GM12878 (cell line): ENCODE results near the gene CFAP57. TPM values are rescaled to one million over a fixed set of nuclear protein-coding genes. Genes with fewer than 3 reads are reported as not detected.

Experiments
- ATAC-seq: fragments of 200-7000 bp; cut with Tn5 transposase; 3 replicates; pipeline ENCODE4 v1.9.1; 2020; ENCODE audit warnings: mild to moderate bottlenecking, moderate library complexity
- BruUV-seq: library from RNA; stranded (reverse); fragments of 400-500 nt; replicated peaks from 2 replicates; lab custom pipeline; 2021; lab: Mats Ljungman, UMichigan
- CTCF ChIA-PET: fragments of 300-600 bp; sonication (Branson Sonifier 250); formaldehyde crosslinking; extraction: SDS; loops from one replicate; lab custom pipeline; 2021; ENCODE audit warnings: inconsistent platforms; lab: Yijun Ruan, JAX
- POLR2A ChIA-PET: fragments of 350-600 bp; formaldehyde crosslinking; extraction: SDS; loops from one replicate; lab custom pipeline; 2021; ENCODE audit warnings: inconsistent platforms; lab: Charles Lee
- RAD21 ChIA-PET: fragments of 300-600 bp; sonication (Branson Sonifier 250); formaldehyde crosslinking; loops from one replicate; lab custom pipeline; 2023; ENCODE audit warnings: antibody characterized with exemption; ENCODE audit not compliant: unreplicated experiment; lab: Charles Lee
- SMC1A ChIA-PET: fragments of 300-600 bp; sonication (Branson Sonifier 250); formaldehyde crosslinking; loops from one replicate; lab custom pipeline; 2023; ENCODE audit not compliant: unreplicated experiment, uncharacterized antibody; lab: Charles Lee
- DNase-seq: peaks from one replicate; pipeline ENCODE4 v3.0.0-alpha.2; 2011; ENCODE audit warnings: low read depth, low spot score
- FAIRE-seq: peaks from 3 replicates; lab custom pipeline; 2011; peaks lifted over from hg19 to GRCh38; lab: Jason Lieb, UNC
- H2AFZ ChIP-seq: 2 replicates; pipeline ENCODE4 v1.6.0; 2011; ENCODE audit warnings: low read depth, low read length, control low read depth; ENCODE audit not compliant: control insufficient read depth
- H3K27ac ChIP-seq: 2 replicates; pipeline ENCODE4 v1.5.1; 2011; ENCODE audit warnings: control low read depth; ENCODE audit not compliant: control insufficient read depth, insufficient read depth
- H3K27me3 ChIP-seq, 2 experiments: replicated peaks in 1 of 2; 2 replicates each; pipeline versions ENCODE4 v1.6.0 to v1.6.1; 2011; ENCODE audit warnings: low read length in 1 of 2; ENCODE audit not compliant: control insufficient read depth in 2 of 2, insufficient read depth in 2 of 2
- H3K36me3 ChIP-seq, 2 experiments: 2 replicates each; pipeline ENCODE4 v1.5.1; 2011; ENCODE audit warnings: low read length in 1 of 2; ENCODE audit not compliant: control insufficient read depth in 2 of 2, insufficient read depth in 2 of 2
- H3K4me1 ChIP-seq: 2 replicates; pipeline ENCODE4 v1.6.1; 2011; ENCODE audit warnings: mild to moderate bottlenecking, low read length, moderate library complexity, mixed read lengths; ENCODE audit not compliant: control insufficient read depth, insufficient read depth
- H3K4me2 ChIP-seq: 2 replicates; pipeline ENCODE4 v1.6.0; 2011; ENCODE audit warnings: control low read depth; ENCODE audit not compliant: control insufficient read depth, insufficient read depth
- H3K4me3 ChIP-seq: fragments of 200-600 bp; sonication (generic); 2 replicates; pipeline ENCODE4 v1.5.1; 2016
- H3K79me2 ChIP-seq: 2 replicates; pipeline ENCODE4 v1.6.0; 2011; ENCODE audit warnings: low read length; ENCODE audit not compliant: control insufficient read depth, insufficient read depth
- H3K9ac ChIP-seq: 2 replicates; pipeline ENCODE4 v1.8.0; 2011; ENCODE audit warnings: low read length, control low read depth, mixed read lengths; ENCODE audit not compliant: control insufficient read depth, insufficient read depth
- H3K9me3 ChIP-seq: replicated peaks from 3 replicates; pipeline ENCODE4 v1.5.1; 2011; ENCODE audit warnings: mild to moderate bottlenecking, low read length; ENCODE audit not compliant: control insufficient read depth, insufficient read depth
- H4K20me1 ChIP-seq: 2 replicates; pipeline ENCODE4 v1.6.0; 2011; ENCODE audit not compliant: control insufficient read depth, insufficient read depth
- ASH2L ChIP-seq: fragments of 300-600, 200-600 bp; sonication (generic); IDR thresholded peaks from 2 replicates; pipeline ENCODE4 v1.6.1; 2017; ENCODE audit warnings: low read depth, mild to moderate bottlenecking, borderline replicate concordance
- ATF7 ChIP-seq: fragments of 450-650 bp; IDR thresholded peaks from 2 replicates; pipeline ENCODE4 v1.6.1; 2016; ENCODE audit warnings: low read depth, mild to moderate bottlenecking
- BHLHE40 ChIP-seq, 2 experiments: fragments of 450-650 bp in 1 of 2; IDR thresholded peaks; 2 replicates each; pipeline ENCODE4 v1.6.1; 2011 to 2017; ENCODE audit warnings: low read depth in 2 of 2, borderline replicate concordance in 1 of 2, improper control_type of control experiment in 1 of 2, low read length in 1 of 2, mild to moderate bottlenecking in 1 of 2
- CBX5 ChIP-seq: sonication (generic); IDR thresholded peaks from 2 replicates; pipeline ENCODE4 v1.6.1; 2016; ENCODE audit warnings: low read depth, moderate library complexity, mild to moderate bottlenecking, inconsistent platforms
- HDGF ChIP-seq: fragments of 450-650 bp; IDR thresholded peaks from 2 replicates; pipeline ENCODE4 v1.6.1; 2016; ENCODE audit warnings: antibody characterized with exemption
- MEF2B ChIP-seq: fragments of 450-650 bp; IDR thresholded peaks from 2 replicates; pipeline ENCODE4 v1.6.1; 2018; ENCODE audit warnings: mild to moderate bottlenecking, moderate library complexity; ENCODE audit not compliant: partially characterized antibody, poor library complexity, severe bottlenecking
- NFIC ChIP-seq: IDR thresholded peaks from 2 replicates; pipeline ENCODE4 v1.6.1; 2012; ENCODE audit warnings: low read depth, mild to moderate bottlenecking, inconsistent platforms, low read length, moderate library complexity
- NFYB ChIP-seq: IDR thresholded peaks from 2 replicates; pipeline ENCODE4 v1.6.1; 2011; ENCODE audit warnings: low read depth, mild to moderate bottlenecking, low read length, improper control_type of control experiment, moderate library complexity; ENCODE audit not compliant: insufficient read depth
- RAD51 ChIP-seq: fragments of 450-650 bp; IDR thresholded peaks from 2 replicates; pipeline ENCODE4 v1.6.1; 2016; ENCODE audit warnings: moderate library complexity, mild to moderate bottlenecking, inconsistent platforms
- ZNF592 ChIP-seq: fragments of 450-650 bp; IDR thresholded peaks from 2 replicates; pipeline ENCODE4 v1.6.1; 2017; ENCODE audit warnings: mild to moderate bottlenecking, moderate library complexity
- ZZZ3 ChIP-seq: IDR thresholded peaks from 2 replicates; pipeline ENCODE4 v1.6.1; 2011; ENCODE audit warnings: low read depth; ENCODE audit not compliant: control insufficient read depth, insufficient read length
- WGBS: methylation state at CpG from one replicate; pipeline ENCODE4 v1.1.6; 2016; ENCODE audit warnings: low lambda C conversion rate; ENCODE audit not compliant: insufficient replicate concordance, insufficient coverage; ENCODE audit errors: missing lambda C conversion rate; 5-methylcytosine and 5-hydroxymethylcytosine counted together
- in situ Hi-C: fragments of 300-500 bp; cut with MboI; formaldehyde crosslinking; loops from 9 replicates; pipeline ENCODE4 v1.14.3; 2018; ENCODE audit warnings: mixed read lengths
- intact Hi-C: fragments of 100-400 bp; cut with micrococcal nuclease; formaldehyde crosslinking; loops from one replicate; pipeline ENCODE4 v1.14.2; 2022; ENCODE audit not compliant: unreplicated experiment
- polyA plus RNA-seq, 11 experiments: library from polyadenylated mRNA; depleted of rRNA in 4 of 11; unstranded in 6 of 11; stranded (reverse) in 5 of 11; fragments of >200 nt; fragmentation: Nextera tagmentation in 4 of 11; fragmentation: Illumina TruSeq in 1 of 11; extraction: Ambion mirVana in 4 of 11; extraction: Trizol in 1 of 11; gene quantifications; 1 replicate in 1 of 11; 2 replicates in 10 of 11; pipeline versions ENCODE4 v1.2.1 to v1.2.3, GENCODE V29; 2011 to 2016; ENCODE audit warnings: inconsistent platforms in 2 of 11, missing spikeins in 2 of 11, low read depth in 1 of 11
- total RNA-seq, 4 experiments: library from RNA; depleted of rRNA in 3 of 4; stranded (reverse); fragments of >200 nt in 3 of 4; fragmentation: Illumina TruSeq in 1 of 4; extraction: Trizol in 1 of 4; gene quantifications; 2 replicates each; pipeline versions ENCODE4 v1.2.1 to v1.2.3, GENCODE V29; 2013 to 2021

Gene CFAP57
- total and polyA plus RNA-seq, 10 of the 15 experiments (the other 5 are each of a cell fraction or from before 2014, with no cell fraction given): 0.45 to 4.8 (median 1.3) TPM

GRCh38 chr1:43184388-43184787 is 12.3 kb downstream of the CFAP57 start (continued):
- TF ChIP-seq ZNF592: no peak

- Histone ChIP-seq H3K36me3 (no peaks in the 10 kb centered on the region), H2AFZ (no peak overlapping the region), H3K27me3 (no peaks in the 10 kb centered on the region), H3K4me2 (no peak overlapping the region), H3K4me3 (no peak overlapping the region), H3K9me3 (no peaks in the 10 kb centered on the region), H3K9ac (no peak overlapping the region), H3K27ac (no peak overlapping the region), H4K20me1 (no peaks in the 10 kb centered on the region), H3K4me1 (no peaks in the 10 kb centered on the region), H3K79me2 (no peaks in the 10 kb centered on the region)
- CTCF ChIA-PET: interaction anchor here (1.0 kb wide), 1 partner anchor 407 kb away, joined by 3 read pairs; no protein-coding TSS in a partner anchor
- ATAC-seq (no peak), FAIRE-seq (no peak), DNase-seq (no peak)
- BruUV-seq: no TSS peak
- intact Hi-C loops (no loop called here), in situ Hi-C loops (no loop called here)
- TF ChIP-seq NFYB (no peak), CBX5 (no peak), ATF7 (no peak), RAD51 (no peak), HDGF (no peak), NFIC (no peak), BHLHE40 (IDR thresholded peaks at IDR 0.05; ENCODE audit: borderline replicate concordance in 1 of 2, low read depth in 2 of 2, low read length in 1 of 2) (no peak), ASH2L (no peak), ZZZ3 (no peak), MEF2B (no peak)
- POLR2A ChIA-PET: no interaction called here
- SMC1A ChIA-PET: no interaction called here
- RAD21 ChIA-PET: no interaction called here
- WGBS: 77% methylated on average over 3 of the region's 3 CpGs
Measured at GRCh38 chr1:43184995-43185394, 12.9 kb downstream of the CFAP57 start.
